ENCODE data around the gene HSD17B10. TPM values are rescaled to one million over a fixed set of nuclear protein-coding genes. Genes with fewer than 3 reads are reported as not detected.
"Not testable (repeated sequence)": the region's sequence is repeated elsewhere in the genome, so short reads cannot be mapped to it uniquely, and the experiment has no call there.

Gene HSD17B10
- total and polyA plus RNA-seq, 4 donors: 32.4 to 233 (median 201) TPM

DNA sequence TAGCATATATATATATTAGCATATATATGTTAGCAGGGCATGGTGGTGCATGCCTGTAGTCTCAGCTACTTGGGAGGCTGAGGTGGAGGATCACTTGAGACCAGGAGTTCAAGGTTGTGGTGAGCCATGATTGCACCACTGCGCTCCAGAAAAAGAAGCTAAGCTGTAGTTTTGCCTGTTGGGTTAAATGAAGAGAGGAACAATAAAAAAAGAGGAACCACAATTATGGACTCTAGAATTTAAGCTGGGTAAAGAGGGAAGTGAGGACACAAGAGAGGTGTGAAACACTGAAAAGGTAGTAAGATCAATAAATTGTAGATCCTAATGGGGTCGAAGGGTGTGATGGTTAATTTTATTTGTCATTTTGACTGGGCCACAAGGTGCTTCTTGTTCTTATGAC lies 40.5 kb upstream of the HSD17B10 start (continued):
- TF ChIP-seq, protein P1, sequence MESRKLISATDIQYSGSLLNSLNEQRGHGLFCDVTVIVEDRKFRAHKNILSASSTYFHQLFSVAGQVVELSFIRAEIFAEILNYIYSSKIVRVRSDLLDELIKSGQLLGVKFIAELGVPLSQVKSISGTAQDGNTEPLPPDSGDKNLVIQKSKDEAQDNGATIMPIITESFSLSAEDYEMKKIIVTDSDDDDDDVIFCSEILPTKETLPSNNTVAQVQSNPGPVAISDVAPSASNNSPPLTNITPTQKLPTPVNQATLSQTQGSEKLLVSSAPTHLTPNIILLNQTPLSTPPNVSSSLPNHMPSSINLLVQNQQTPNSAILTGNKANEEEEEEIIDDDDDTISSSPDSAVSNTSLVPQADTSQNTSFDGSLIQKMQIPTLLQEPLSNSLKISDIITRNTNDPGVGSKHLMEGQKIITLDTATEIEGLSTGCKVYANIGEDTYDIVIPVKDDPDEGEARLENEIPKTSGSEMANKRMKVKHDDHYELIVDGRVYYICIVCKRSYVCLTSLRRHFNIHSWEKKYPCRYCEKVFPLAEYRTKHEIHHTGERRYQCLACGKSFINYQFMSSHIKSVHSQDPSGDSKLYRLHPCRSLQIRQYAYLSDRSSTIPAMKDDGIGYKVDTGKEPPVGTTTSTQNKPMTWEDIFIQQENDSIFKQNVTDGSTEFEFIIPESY (IDR thresholded peaks at IDR 0.05): no peak

DNA sequence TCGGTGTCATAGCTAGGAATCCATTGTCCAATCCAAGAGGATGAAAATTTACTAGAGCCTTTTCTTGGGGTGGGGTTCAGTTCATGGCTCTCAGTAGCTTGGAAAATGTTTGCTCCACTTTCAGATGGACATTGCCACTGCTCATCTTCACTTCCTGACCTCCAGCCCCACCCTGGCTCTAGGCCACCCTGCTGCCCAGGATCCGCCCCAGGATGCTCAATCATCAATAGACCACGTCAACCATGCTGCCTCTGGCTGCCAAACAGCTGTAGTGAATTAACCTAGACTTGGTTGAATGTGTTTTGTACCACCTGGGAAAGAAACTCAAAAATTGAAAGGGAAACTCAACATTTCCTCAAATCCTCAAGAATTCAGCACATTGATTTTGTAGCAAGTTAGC lies 37.2 kb upstream of the HSD17B10 start:
- no peaks in the 10 kb centered on the region for H3K9me3 ChIP-seq (ENCODE audit: control insufficient read depth in 4 of 4, low read length in 3 of 4)
- WGBS: 84% methylated on average over 3 of the region's 3 CpGs
- no peak overlapping the region for H3K27ac ChIP-seq (ENCODE audit: low read depth in 1 of 2, low read length in 2 of 2)
- H3K27me3 ChIP-seq (ENCODE audit: control insufficient read depth in 4 of 4, insufficient read depth in 4 of 4, low read length in 3 of 4): peaks cover 0 to 4% (median 0%) of the 10 kb centered on the region in 4 donors
- no peak overlapping the region for H3K9ac ChIP-seq (ENCODE audit: low read depth in 1 of 2, low read length in 2 of 2)
- H3K4me1 ChIP-seq (ENCODE audit: control insufficient read depth in 4 of 4, insufficient read depth in 4 of 4, low read length in 3 of 4): no peaks in the 10 kb centered on the region
- no peak for TF ChIP-seq YY1 (IDR thresholded peaks at IDR 0.05)
- TF ChIP-seq, protein P2, sequence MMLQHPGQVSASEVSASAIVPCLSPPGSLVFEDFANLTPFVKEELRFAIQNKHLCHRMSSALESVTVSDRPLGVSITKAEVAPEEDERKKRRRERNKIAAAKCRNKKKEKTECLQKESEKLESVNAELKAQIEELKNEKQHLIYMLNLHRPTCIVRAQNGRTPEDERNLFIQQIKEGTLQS (IDR thresholded peaks at IDR 0.05): no peak
- TF ChIP-seq EGR1 (IDR thresholded peaks at IDR 0.05; ENCODE audit: low read depth in 2 of 2): no peak
- TF ChIP-seq, protein P3, sequence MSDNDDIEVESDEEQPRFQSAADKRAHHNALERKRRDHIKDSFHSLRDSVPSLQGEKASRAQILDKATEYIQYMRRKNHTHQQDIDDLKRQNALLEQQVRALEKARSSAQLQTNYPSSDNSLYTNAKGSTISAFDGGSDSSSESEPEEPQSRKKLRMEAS (IDR thresholded peaks at IDR 0.05): no peak
- TF ChIP-seq, protein P4, sequence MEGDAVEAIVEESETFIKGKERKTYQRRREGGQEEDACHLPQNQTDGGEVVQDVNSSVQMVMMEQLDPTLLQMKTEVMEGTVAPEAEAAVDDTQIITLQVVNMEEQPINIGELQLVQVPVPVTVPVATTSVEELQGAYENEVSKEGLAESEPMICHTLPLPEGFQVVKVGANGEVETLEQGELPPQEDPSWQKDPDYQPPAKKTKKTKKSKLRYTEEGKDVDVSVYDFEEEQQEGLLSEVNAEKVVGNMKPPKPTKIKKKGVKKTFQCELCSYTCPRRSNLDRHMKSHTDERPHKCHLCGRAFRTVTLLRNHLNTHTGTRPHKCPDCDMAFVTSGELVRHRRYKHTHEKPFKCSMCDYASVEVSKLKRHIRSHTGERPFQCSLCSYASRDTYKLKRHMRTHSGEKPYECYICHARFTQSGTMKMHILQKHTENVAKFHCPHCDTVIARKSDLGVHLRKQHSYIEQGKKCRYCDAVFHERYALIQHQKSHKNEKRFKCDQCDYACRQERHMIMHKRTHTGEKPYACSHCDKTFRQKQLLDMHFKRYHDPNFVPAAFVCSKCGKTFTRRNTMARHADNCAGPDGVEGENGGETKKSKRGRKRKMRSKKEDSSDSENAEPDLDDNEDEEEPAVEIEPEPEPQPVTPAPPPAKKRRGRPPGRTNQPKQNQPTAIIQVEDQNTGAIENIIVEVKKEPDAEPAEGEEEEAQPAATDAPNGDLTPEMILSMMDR (IDR thresholded peaks at IDR 0.05; ENCODE audit: low read depth, low read length, missing input control): no peak
- no peak for TF ChIP-seq TAF1 (conservative IDR thresholded peaks at IDR 0.05)
- TF ChIP-seq, protein P5, sequence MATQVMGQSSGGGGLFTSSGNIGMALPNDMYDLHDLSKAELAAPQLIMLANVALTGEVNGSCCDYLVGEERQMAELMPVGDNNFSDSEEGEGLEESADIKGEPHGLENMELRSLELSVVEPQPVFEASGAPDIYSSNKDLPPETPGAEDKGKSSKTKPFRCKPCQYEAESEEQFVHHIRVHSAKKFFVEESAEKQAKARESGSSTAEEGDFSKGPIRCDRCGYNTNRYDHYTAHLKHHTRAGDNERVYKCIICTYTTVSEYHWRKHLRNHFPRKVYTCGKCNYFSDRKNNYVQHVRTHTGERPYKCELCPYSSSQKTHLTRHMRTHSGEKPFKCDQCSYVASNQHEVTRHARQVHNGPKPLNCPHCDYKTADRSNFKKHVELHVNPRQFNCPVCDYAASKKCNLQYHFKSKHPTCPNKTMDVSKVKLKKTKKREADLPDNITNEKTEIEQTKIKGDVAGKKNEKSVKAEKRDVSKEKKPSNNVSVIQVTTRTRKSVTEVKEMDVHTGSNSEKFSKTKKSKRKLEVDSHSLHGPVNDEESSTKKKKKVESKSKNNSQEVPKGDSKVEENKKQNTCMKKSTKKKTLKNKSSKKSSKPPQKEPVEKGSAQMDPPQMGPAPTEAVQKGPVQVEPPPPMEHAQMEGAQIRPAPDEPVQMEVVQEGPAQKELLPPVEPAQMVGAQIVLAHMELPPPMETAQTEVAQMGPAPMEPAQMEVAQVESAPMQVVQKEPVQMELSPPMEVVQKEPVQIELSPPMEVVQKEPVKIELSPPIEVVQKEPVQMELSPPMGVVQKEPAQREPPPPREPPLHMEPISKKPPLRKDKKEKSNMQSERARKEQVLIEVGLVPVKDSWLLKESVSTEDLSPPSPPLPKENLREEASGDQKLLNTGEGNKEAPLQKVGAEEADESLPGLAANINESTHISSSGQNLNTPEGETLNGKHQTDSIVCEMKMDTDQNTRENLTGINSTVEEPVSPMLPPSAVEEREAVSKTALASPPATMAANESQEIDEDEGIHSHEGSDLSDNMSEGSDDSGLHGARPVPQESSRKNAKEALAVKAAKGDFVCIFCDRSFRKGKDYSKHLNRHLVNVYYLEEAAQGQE (IDR thresholded peaks at IDR 0.05): no peak
- TF ChIP-seq HNF4G (IDR thresholded peaks at IDR 0.05): no peak
- TF ChIP-seq RXRA (IDR thresholded peaks at IDR 0.05): no peak
- TF ChIP-seq GABPA (IDR thresholded peaks at IDR 0.05 in 1 of 2, conservative IDR thresholded peaks at IDR 0.05 in 1 of 2): no peak
- no peak for TF ChIP-seq JUND (IDR thresholded peaks at IDR 0.05)
- TF ChIP-seq NR2F2 (IDR thresholded peaks at IDR 0.05): no peak
- TF ChIP-seq, protein P1 (IDR thresholded peaks at IDR 0.05): no peak
- TF ChIP-seq FOXA2 (IDR thresholded peaks at IDR 0.05): no peak
- no peak for TF ChIP-seq RAD21 (IDR thresholded peaks at IDR 0.05)
- no peaks in the 10 kb centered on the region for H3K36me3 ChIP-seq (ENCODE audit: control insufficient read depth in 4 of 4, insufficient read depth in 3 of 4, low read depth in 1 of 4, low read length in 3 of 4)
- DNase-seq (ENCODE audit: low spot score): no peak
- no peak overlapping the region for H3K4me3 ChIP-seq (ENCODE audit: low read depth in 1 of 3, low read length in 3 of 3)

DNA sequence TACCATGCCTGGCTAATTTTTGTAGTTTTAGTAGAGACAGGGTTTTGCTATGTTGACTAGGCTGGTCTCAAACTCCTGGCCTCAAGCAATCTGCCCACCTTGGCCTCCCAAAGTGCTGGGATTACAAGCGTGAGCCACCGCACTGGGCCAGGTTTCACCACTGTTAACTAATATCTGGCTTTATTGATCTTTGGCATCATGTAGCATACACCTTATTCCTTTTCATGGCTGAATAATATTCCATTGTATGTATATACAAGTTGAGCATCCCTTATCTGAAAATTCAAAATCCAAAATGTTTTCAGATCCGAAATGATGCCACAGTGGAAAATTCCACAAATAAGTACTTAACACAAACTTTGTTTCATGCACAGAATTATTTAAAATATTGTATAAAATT lies 34.5 kb upstream of the HSD17B10 start:
- WGBS: 89% methylated on average over 3 of the region's 3 CpGs
- H3K36me3 ChIP-seq (ENCODE audit: control insufficient read depth in 4 of 4, insufficient read depth in 3 of 4, low read depth in 1 of 4, low read length in 3 of 4); H3K9ac ChIP-seq (ENCODE audit: low read depth in 1 of 2, low read length in 2 of 2); H3K9me3 ChIP-seq (ENCODE audit: control insufficient read depth in 4 of 4, low read length in 3 of 4); H3K4me1 ChIP-seq (ENCODE audit: control insufficient read depth in 4 of 4, insufficient read depth in 4 of 4, low read length in 3 of 4); H3K27ac ChIP-seq (ENCODE audit: low read depth in 1 of 2, low read length in 2 of 2); H3K27me3 ChIP-seq (ENCODE audit: control insufficient read depth in 4 of 4, insufficient read depth in 4 of 4, low read length in 3 of 4); DNase-seq (ENCODE audit: low spot score); H3K4me3 ChIP-seq (ENCODE audit: low read depth in 1 of 3, low read length in 3 of 3): not testable (repeated sequence)
